GM19240 (cell line): ENCODE data around the gene TMEM101.
"Not testable (repeated sequence)": the region's sequence is repeated elsewhere in the genome, so short reads cannot be mapped to it uniquely, and the experiment has no call there.

Experiments used
- DNase-seq: peaks from one replicate; pipeline ENCODE4 v3.0.0; 2011; ENCODE audit warnings: low spot score; ENCODE audit not compliant: insufficient read length

TMEM101 gene

DNA sequence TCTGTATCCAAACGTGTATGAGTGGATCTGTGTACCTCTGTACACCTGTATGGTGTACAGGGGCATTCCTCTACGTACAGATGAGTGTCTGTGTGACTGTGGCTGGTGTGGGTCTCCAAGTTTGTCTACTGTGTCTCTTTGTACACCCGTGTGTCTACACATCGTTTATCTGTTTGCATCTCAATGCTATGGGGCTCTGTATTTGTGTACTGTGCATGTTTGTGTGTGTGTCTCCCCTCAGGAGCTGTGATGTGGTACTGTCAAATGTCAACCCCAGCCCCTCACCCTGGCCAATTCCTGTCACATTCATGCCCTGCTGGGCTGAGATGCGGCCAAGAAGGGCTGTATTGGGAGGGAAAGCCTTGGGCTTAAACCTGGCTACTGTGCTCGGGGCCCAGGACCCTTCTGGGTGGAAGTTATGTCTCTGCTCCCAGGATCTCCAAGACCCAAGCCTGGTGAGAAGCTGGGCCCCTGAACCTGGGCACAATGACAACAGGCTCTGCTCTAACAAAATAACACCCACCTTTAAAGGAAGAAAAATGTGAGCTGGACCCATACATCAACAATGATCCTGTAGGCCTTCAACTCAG is 13.8 kb downstream of the TMEM101 start:
- no peak for DNase-seq

DNA sequence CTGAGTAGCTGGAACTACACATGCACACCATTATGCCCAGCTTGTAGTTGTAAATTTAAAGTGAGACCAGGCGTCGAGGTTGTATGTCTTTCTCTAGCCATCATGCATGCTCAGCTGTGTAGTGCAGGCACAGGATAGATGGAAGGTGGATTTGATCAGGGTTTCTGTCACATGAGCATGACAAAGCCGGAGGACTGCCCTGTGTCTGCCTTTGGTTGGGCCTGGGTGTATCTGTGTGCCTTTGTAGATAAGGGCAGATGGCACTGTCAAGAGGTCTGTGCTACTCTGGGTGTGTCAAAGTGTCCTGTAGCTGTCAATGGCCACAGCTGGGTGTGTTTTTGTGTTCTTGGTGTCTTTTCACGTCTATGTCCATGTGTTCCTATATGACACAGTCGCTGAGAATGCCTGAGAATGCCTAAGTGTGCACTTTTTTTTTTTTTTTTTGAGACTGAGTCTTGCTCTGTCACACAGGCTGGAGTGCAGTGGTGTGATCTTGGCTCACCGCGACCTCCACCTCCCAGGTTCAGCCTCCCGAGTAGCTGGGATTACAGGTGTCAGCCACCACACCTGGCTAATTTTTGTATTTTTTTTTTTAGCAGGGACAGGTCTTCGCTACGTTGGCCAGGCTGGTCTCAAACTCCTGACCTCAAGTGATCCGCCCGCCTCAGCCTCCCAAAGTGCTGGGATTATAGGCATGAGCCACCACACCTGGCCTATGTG is 14.5 kb downstream of the TMEM101 start:
- no peak for DNase-seq

DNA sequence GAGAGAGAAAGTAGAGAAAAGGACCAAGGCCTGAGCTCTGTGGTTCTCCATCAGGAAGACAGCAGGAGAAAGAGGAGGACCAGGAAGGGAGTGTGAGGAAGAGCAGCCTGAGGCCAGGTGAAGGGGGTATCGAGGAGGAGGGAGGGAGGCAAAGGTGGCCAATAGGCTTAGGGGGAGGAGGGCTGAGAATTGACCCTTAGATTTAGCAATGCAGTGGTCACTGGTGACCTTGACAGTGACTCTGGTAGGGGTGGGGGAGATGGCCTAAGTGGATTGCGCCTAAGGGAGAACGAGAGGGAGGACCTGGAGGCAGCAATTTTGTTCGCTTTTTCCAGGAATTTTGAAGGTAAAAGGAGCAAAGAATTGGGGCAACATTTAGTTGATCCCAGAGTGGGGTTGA is 15.7 kb downstream of the TMEM101 start:
- no peak for DNase-seq

DNA sequence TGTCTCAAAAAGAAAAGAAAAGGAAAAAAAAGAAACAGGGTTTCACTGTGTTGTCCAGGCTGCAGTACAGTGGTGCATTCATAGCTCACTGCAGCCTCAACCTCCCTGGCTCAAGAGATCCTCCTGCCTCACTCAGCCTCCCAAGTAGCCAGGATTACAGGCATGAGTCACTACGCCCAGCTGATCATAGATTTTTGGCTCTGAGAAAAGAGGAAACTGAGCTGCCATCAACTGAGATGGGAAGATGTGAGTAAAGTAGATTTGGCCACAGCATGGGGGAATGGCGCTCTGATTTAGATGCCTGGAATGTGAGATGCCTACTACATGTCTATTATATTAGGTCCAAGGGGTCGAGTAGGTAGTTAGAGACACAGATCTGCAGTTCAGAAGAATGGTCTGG is 16.2 kb downstream of the TMEM101 start:
- no peak for DNase-seq

DNA sequence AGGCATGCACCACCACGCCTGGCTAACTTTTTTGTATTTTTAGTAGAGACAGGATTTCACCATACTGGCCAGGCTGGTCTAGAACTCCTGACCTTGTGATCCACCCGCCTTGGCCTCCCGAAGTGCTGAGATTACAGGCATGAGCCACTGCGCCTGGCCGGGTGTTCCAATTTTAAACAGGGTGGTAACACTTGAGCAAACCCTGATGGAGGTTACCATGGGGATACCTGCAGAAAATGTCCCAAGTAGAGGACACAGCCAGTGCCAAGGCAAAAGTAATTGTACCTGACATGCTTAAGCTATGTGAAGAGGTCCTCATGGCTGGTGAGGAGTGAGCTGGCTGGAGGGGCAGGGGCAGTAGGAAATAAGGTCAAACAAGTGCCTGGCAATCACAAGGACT is 17.6 kb downstream of the TMEM101 start:
- DNase-seq = not testable (repeated sequence)

DNA sequence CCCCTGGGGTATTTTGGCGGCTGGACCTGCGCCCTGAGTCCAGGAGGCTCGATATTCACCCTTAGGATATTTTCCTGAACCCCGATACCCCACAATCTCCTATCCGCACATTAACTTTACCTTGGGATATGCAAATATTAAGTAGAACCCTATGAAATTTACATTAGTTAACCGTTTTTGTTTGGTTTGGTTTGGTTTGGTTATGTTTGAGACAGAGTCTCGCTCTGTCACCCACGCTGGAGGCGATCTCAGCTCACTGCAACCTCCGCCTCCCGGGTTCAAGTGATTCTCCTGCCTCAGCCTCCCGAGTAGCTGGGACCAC is 19.7 kb downstream of the TMEM101 start:
- no peak for DNase-seq

DNA sequence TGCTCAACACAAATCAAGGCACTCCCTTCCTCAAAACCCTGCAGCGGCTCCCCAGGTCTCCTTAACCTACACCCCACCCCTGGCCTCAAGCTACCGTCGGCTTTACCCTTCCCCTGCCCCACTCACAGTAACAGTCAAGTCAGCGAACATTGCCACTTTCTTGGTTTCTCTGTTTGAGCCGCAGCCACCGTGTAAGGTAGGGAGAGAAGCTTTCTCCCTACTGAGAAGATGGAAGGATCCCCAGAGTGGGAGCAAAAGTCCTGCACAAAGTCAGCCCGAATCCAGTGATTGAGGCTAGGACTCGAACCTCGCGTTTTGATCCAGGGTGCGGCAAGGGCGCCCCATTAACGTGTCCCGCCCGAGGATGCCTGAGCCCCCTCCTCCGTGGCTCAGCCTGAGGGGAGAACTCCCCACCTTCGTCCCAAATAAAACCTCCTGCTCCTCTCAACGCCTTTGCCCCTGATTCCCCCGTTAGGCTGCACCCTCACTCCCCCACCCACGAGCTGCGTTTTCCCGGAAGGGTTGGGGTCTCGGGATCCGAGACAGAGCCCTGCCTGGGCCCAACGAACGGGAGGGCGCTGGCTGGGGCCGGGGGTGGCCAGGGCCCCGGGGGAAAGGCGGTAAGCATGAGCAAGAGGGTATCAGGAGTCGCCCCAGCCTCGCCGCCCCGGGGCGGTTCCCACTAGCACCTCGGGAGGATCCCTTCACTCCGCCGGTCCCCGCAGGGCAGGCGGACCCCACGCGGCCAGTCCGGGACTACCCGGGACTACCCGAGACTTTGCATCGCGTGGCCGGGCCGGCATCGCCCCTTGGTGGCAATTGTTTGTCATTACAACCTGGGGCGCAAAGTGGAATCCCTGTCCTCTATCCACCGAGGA is 20.3 kb downstream of the TMEM101 start:
- DNase-seq = peak; percentile 56

DNA sequence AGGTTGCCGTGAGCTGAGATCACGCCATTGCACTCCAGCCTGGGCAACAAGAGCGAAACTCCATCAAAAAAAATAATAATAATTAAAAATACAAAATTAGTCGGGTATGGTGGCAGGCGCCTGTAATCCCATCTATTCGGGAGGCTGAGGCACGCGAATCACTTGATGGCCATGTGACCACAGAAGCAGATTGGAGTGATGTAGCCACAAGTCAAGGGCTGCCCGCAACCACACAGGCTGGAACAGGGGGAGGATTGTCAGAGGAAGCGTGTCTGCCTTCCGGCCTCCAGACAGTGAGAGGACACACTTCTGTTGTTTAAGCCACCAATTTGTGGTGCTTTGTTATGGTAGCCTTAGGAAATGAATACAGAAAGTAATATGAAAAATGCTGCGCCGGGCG is 22.1 kb downstream of the TMEM101 start:
- no peak for DNase-seq

DNA sequence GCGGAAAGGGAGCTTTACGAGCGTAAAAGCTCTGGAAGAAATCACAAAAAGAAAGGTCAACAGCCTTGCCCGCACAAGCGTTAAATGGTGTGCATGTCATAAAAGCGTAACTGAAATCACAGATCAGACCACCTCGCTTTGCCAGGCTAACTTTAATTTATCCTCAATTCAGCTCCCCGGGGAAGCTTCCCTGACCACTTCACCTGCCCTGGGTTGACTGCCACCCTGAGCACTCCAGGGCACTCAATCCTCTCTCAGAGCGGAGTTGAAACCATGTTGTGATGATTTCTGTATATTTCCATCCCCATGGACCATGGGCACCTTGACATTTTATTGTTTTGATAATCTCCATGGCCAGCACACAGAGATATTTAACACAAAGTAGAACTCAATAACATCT is 26.5 kb downstream of the TMEM101 start:
- no peak for DNase-seq

DNA sequence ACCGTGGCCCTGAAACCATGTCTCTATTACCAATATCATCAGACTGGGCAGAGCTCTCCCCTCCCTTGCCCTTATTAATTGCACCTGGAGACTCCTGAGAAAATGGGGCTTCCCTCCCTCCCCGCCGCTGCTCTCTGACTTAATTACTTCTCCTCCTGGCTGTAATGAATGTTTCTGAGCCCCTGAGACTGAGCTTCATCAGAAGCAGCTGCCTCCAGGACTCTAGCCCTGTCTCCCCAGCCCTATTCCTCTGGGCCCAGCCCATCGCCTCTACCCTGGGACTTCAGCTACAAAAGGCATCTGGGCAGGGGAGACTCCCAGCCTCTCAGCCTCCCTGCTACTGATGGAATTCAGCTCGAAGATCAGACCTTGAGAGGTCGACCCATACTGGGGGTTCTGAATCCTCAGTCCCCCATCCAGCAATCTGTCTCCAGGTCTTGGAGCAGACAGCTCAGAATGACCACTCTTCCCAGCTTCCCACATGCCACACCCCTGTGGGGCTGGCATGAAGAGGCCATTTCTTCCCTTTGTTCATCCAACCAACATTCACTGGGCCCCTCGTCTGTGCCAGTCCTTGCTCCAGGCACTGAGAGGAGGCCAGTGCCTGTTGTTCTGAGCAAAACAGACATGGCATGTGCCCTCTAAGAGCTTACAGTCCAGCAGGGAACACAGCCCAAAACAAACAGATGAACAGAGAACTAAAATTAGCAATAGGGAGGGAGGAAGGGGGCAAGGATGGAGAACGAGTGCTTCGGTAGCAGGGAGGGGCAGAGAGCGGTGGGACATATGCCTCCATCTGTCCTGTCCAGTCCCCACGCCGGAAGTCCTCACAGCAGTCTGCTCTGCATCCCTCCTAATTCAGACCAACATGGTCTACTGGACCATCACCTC is 27.4 kb downstream of the TMEM101 start:
- no peak for DNase-seq

DNA sequence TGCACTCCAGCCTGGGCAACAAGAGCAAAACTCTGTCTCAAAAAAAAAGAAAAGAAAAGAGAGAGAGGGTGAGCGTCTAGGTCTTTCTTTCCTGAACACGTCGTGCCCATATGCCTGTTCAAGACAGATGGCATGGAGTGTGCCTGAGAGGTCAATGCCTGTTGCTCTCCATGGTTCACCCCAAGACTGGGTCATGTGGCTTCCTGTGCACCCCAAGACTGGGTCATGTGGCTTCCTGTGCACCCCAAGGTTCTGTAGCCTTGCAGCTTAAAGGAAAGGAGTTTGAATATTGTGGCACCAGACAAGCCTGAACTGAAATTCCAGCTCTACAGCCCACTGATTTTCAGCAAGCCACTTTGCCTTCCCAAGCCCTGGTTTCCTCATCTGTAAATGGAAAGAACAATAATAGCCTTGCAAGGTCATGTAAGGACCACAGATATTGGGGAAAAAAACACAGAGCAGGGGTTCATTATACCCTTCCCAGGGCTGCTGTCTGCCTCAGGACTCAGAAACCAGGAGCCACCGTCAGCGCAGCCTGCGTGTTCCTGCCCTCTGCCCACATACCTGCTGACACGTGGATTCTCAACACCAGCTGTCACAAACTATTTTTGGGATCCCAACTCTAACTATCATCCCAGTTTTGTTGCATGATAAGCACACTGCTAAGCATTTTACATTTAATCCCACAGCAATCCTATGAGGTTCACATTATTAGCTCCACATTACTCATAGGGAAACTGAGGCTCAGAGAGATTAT is 28.4 kb downstream of the TMEM101 start:
- DNase-seq = no peak

DNA sequence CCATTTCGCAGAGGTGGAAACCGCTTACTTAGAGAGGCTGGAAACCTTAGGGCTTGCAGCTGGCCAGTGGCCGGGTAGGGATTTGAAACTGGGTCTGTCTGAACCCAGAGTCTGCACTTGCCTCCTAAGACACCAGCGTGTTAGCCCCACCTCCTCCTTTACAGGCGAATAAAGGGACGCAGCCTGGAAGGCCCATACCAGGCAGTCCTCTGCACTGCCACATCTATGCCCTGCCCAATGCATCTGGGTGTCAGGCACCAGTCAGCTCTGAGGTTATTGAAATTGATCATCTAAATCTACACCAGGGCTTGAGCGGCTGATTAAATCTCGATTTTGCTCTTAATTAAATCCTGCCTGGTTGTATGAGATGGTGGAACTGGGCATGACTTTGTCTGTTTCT is 30.2 kb downstream of the TMEM101 start:
- DNase-seq = no peak

DNA sequence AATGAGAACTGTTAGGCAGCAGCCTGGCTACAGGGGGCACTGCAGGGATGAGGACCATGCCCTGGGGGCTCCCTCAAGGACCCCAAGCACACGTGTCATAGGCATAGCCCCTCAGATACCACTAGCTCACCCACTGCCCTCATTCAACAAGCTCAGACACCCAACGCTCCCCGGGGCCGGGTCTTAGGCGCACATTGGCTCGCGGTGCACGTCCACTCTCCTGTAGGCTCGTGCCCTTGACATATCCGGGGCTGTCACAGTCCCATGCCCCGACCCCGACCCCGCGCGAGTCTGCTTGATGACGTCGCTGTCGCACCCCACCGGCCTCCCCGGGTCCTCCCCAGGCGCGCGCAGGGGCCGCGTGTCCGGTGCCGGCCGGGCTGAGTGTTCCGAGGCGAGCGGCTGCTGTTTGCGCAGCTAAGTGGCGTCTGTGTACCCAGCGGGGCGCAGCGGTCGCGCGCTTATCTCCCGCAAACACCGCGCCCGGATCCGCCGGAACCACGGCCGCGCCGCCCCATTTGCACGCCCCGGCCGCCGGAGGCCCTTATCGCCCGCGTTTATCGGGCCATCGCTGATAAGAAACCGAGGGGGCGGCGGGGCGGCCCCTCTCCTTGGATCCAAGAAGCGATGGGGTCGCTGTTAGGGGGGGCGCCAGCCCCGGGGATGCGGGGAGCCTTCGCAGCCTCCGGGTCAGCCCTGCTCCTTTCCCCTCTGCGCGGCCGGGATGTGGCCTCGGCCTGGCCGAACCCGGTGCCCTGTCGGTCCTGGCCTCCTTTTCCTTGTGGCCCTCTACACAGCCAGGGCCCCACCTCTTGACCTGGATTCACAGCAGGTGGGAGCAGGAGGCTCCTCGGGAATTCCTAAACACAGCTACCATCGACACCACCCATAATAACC is 31.0 kb downstream of the TMEM101 start:
- no peak for DNase-seq

DNA sequence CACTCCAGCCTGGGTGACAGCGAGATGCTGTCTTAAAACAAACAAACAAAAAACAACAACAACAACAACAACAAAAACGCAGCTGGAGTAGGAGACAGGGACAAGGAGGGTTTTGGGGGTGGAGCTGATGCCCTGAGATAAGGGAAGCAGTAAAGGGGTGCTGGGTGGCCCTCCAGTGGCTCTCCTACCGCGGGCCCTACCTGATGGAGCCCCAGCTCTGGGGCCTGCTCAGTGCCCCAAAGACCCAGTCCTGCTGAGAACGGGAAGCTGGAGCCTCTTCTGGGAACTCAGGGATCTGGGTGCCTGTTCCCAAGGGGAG is 31.6 kb downstream of the TMEM101 start:
- no peak for DNase-seq

DNA sequence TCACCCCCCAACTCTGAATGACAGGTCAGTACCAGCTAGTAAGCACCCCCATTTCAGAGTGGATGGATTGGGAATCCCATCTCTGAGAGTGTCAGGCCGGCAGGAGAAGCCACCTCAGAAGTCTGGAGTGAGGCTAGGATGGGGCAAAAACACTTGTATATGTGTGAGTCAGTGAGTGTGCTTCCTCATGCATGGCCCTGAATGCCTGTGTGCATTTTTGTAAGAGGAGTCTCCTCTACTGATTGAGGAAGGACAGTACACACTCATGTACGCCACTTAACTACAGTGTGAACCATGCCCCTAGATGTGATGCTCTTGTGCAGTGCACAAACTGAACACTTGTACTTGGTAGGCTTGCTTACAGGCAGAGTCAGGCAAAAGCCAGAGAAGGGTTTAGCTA is 32.6 kb downstream of the TMEM101 start:
- no peak for DNase-seq

DNA sequence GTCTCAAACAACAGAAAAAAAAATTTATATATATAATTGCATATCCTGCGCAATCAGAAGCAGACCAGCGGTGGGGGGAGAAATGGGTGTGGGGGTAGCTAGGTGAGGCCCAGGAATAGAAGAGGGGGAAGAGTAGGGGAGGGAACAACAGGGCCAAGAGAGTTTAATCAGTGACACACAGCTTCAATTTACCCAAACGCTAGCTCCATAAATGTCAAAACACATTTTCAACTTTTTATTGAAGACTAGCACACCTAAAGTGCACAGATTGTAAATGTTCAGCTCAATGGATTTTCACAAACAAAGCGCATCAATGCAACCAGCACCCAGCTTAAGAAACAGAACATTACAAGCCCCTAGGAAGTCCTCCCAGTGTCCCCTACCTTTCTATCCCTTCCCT is 35.1 kb downstream of the TMEM101 start:
- DNase-seq = no peak

DNA sequence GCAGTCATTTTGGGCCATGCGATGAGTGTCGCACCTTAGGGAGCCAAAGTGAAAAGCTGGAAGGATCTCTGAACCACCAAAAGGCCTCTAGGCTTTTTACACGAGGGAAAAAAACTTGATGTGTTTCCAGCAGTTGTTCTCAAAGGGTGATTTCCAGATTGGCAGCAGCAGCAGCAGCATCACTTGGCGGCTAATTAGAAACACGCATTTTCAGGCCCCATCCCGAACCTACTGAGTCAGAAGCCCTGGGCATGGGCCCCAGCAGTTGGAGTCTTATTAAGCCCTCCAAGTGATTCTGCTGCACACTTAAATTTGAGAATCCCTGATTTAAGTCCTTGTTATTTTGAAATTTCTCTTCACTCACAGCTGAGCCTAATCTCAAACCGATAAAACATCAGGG is 35.8 kb downstream of the TMEM101 start:
- DNase-seq = no peak

DNA sequence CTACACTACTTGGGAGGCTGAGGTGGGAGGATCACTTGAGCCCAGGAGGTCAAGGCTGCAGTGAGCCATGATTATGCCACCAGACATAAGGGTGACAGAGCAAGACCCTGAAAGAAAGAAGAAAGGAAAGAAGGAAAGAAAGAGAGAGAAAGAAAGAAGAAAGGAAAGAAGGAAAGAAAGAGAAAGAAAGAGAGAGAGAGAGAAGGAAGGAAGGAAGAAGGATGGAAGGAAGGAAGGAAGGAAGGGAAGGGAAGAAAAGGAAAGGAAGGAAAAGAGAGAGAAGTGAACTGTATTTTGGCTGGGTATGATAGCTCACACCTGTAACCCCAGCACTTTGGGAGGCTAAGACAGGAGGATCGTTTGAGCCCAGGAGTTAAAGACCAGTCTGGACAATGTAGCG is 36.7 kb downstream of the TMEM101 start:
- DNase-seq = no peak

DNA sequence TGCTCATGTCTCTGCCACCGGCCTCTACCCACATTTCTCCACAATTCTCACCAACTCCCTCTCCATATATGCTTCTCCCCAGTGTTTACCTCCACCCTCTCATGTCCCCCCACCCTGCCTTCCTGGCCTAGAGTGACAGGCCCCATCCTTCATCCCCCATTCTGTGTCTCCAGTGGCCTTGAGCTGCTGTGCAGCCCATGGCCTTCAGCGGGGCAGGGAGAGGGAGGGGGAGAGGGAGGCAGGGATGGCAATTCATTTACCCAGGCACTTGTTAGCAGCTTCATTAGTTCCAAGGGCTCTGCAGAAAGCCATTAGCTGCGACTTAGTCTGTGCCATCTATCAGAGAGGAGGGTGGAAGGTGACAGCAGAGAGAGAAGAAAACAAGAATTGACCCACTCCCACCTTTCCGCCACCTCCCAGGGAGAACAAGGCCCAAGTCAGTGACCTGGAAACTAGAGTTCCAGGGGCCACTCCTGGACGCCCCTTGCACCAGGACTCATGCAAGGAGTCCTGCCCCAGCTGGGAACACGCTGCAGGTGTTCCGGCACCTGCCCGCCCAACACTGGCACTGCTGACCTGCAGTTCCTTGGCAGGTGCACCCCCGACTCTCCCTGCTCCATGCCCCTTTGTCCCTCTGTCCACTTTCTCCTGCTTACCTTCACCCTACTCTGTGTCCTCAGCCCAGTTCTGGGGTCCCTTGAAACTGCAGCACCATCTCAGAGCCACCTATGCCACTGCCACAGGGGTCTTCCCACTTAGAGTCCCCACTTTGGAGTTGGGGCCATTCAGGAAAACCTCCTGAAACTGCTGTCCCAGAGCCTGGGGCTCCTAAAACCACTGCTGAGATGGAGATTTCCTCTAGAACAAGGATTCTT is 37.6 kb downstream of the TMEM101 start:
- no peak for DNase-seq
